OCI-LY3 (cell line): ENCODE data around the gene ITPR1.

Experiments used
- CTCF ChIP-seq: fragments of 200-600, 300-600 bp; sonication (generic); IDR thresholded peaks from 2 replicates; pipeline ENCODE4 v1.5.1; 2014; ENCODE audit warnings: antibody characterized with exemption, low read length, low read depth
- EZH2phosphoT487 ChIP-seq: fragments of 200-600 bp; shearing (Covaris generic); IDR thresholded peaks from 2 replicates; pipeline ENCODE4 v1.6.1; 2018; ENCODE audit warnings: antibody characterized with exemption, mixed run types, low read depth

GRCh38 chr3:4805662-4806061 lies 312.5 kb downstream of the ITPR1 start:
- TF ChIP-seq CTCF = no peak
- TF ChIP-seq EZH2phosphoT487 = no peak
